ENCODE measurements around the gene POU3F2.

- TF ChIP-seq EP300 (IDR thresholded peaks at IDR 0.05) (no peak), POLR2A (IDR thresholded peaks at IDR 0.05; ENCODE audit: low read depth) (no peak), CTCF (IDR thresholded peaks at IDR 0.05) (no peak)
These were observed 14.3 kb downstream of the POU3F2 start for GRCh38 chr6:98848539-98849242.
